ENCODE data around the gene CLTCL1. TPM values are rescaled to one million over a fixed set of nuclear protein-coding genes. Genes with fewer than 3 reads are reported as not detected.

Gene CLTCL1
- total RNA-seq, 2 donors from 2014 or later: 12.1 to 26.2 TPM

GRCh38 chr22:19304547-19304946 is 13.0 kb upstream of the CLTCL1 start:
- no peak for DNase-seq (ENCODE audit: low spot score)
- TF ChIP-seq POLR2A (IDR thresholded peaks at IDR 0.05): no peak
- no peak for TF ChIP-seq POLR2AphosphoS5 (IDR thresholded peaks at IDR 0.05)
- TF ChIP-seq CTCF (IDR thresholded peaks at IDR 0.05): no peak
- H3K27me3 ChIP-seq (replicated peaks; ENCODE audit: insufficient read depth): no peaks in the 10 kb centered on the region
- H3K9me3 ChIP-seq: no peaks in the 10 kb centered on the region
- no peak overlapping the region for H3K27ac ChIP-seq
- no peak overlapping the region for H3K4me3 ChIP-seq
- intact Hi-C loops (cut with DNase I): no loop called here
- no peaks in the 10 kb centered on the region for H3K4me1 ChIP-seq (replicated peaks)
- 92% methylated on average over 5 of the region's 5 CpGs for WGBS
- no peaks in the 10 kb centered on the region for H3K36me3 ChIP-seq

GRCh38 chr22:19303785-19304184 is 12.3 kb upstream of the CLTCL1 start:
- TF ChIP-seq CTCF (IDR thresholded peaks at IDR 0.05) (no peak), POLR2A (IDR thresholded peaks at IDR 0.05) (no peak), POLR2AphosphoS5 (IDR thresholded peaks at IDR 0.05) (no peak)
- WGBS: 82% methylated on average over 1 of the region's 1 CpG

GRCh38 chr22:19295733-19296132 is 4.2 kb upstream of the CLTCL1 start:
- Histone ChIP-seq H3K9me3 (no peaks in the 10 kb centered on the region), H3K36me3 (no peaks in the 10 kb centered on the region), H3K4me3 (no peak overlapping the region), H3K4me1 (replicated peaks) (no peaks in the 10 kb centered on the region), H3K27me3 (replicated peaks; ENCODE audit: insufficient read depth) (no peaks in the 10 kb centered on the region), H3K27ac (no peak overlapping the region)
- intact Hi-C loops (cut with DNase I): loop anchor here (10.0 kb wide), 1 partner anchor 149 kb away; the partner anchor contains the start of gene C22orf39
- no peak for TF ChIP-seq POLR2AphosphoS5 (IDR thresholded peaks at IDR 0.05)
- TF ChIP-seq CTCF (IDR thresholded peaks at IDR 0.05): no peak
- no peak for TF ChIP-seq POLR2A (IDR thresholded peaks at IDR 0.05)
- no peak for DNase-seq (ENCODE audit: low spot score)

More at GRCh38 chr22:19303785-19304184, 12.3 kb upstream of the CLTCL1 start:
- Histone ChIP-seq H3K27ac (no peak overlapping the region), H3K4me1 (replicated peaks) (no peaks in the 10 kb centered on the region), H3K27me3 (replicated peaks; ENCODE audit: insufficient read depth) (no peaks in the 10 kb centered on the region), H3K9me3 (no peaks in the 10 kb centered on the region), H3K36me3 (no peaks in the 10 kb centered on the region), H3K4me3 (no peak overlapping the region)
- intact Hi-C loops (cut with DNase I): no loop called here
- no peak for DNase-seq (ENCODE audit: low spot score)

GRCh38 chr22:19292458-19293230 is 1.1 kb upstream of the CLTCL1 start:
- DNase-seq (ENCODE audit: low spot score): no peak
- Histone ChIP-seq H3K9me3 (no peaks in the 10 kb centered on the region), H3K27me3 (replicated peaks; ENCODE audit: insufficient read depth) (no peaks in the 10 kb centered on the region), H3K27ac (peak overlapping the region; percentile 73 to 78), H3K4me3 (peak overlapping the region; percentile 93 to 96), H3K36me3 (no peaks in the 10 kb centered on the region), H3K4me1 (replicated peaks) (no peaks in the 10 kb centered on the region)
- intact Hi-C loops (cut with DNase I): loop anchor here (5.0 to 10.0 kb wide), 3 partner anchors 115 to 185 kb away; partner anchors contain the start of genes C22orf39, CDC45, SLC25A1 and UFD1
- 79% methylated on average over 23 of the region's 23 CpGs for WGBS
- no peak for TF ChIP-seq CTCF (IDR thresholded peaks at IDR 0.05)

GRCh38 chr22:19291218-19291579 is 320 bp downstream of the CLTCL1 start:
- no peaks in the 10 kb centered on the region for H3K4me1 ChIP-seq (replicated peaks)
- 0% methylated on average over 12 of the region's 41 CpGs for WGBS
- intact Hi-C loops (cut with DNase I): loop anchor here (5.0 to 10.0 kb wide), 3 partner anchors 114 to 186 kb away; partner anchors contain the start of genes C22orf39, CDC45, SLC25A1 and UFD1
- H3K36me3 ChIP-seq: no peaks in the 10 kb centered on the region
- peak overlapping the region; percentile 93 to 96 for H3K4me3 ChIP-seq
- H3K27ac ChIP-seq: peak overlapping the region; percentile 59 to 71
- no peaks in the 10 kb centered on the region for H3K27me3 ChIP-seq (replicated peaks; ENCODE audit: insufficient read depth)
- TF ChIP-seq POLR2AphosphoS5 (IDR thresholded peaks at IDR 0.05) (no peak), CTCF (IDR thresholded peaks at IDR 0.05) (no peak), POLR2A (IDR thresholded peaks at IDR 0.05) (no peak)
- peak; percentile 8 for DNase-seq (ENCODE audit: low spot score)
- no peaks in the 10 kb centered on the region for H3K9me3 ChIP-seq

Data from prostate gland (tissue), 2 donors.